HG03575 (cell line): ENCODE data around the gene CLIC4.

Experiments
- ATAC-seq: cut with Tn5 transposase; IDR thresholded peaks from one replicate; pipeline ENCODE4 v1.9.1; 2021; ENCODE audit not compliant: unreplicated experiment, insufficient number of reproducible peaks, low FRiP score; ENCODE audit errors: extremely low read depth

CLIC4 gene

GRCh38 chr1:24866211-24867083 is 121.2 kb downstream of the CLIC4 start:
- ATAC-seq, result no peak

GRCh38 chr1:24867084-24867870 is 122.0 kb downstream of the CLIC4 start:
- no peak for ATAC-seq

DNA sequence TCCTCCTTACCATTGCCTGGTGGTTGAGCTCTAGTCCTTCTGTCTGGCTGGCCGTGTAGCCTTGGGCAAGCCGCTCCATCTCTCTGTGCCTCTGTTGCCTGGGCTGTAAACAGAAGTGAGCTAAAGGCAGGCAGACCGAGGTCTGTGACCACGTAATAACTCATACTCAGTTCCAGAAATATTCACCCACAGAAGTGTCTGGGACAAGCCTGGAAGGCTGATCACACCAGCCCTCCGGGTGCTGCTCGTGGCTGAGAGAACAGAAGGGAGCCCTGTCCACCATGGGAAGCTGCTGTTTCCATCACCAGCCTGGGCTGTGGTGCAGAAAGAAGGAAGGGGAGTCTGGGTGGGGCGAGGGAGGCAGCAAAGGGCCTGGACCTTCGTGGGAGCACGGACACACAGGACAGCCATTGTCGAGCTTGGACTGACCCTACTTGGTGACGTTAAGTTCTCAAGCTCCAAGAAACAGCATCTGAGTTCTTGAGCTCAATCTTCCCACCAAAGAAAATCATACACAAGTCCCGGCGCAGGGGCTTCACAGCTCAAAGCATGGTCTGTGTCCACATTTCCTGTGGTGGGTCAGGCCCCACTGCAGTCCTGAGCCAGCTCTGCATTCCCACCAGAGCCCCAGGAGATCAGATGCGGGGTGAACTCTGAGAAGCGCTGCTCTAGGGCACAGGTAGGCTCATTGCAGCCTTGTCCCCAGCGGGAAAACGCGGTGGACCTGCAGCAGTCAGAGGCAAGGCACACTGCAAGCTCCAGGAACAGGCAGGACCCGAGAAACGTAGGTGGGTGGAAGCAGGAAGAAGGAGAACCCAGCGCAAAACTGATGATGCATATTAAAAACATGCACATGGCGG is 123.0 kb downstream of the CLIC4 start:
- ATAC-seq, result no peak

DNA sequence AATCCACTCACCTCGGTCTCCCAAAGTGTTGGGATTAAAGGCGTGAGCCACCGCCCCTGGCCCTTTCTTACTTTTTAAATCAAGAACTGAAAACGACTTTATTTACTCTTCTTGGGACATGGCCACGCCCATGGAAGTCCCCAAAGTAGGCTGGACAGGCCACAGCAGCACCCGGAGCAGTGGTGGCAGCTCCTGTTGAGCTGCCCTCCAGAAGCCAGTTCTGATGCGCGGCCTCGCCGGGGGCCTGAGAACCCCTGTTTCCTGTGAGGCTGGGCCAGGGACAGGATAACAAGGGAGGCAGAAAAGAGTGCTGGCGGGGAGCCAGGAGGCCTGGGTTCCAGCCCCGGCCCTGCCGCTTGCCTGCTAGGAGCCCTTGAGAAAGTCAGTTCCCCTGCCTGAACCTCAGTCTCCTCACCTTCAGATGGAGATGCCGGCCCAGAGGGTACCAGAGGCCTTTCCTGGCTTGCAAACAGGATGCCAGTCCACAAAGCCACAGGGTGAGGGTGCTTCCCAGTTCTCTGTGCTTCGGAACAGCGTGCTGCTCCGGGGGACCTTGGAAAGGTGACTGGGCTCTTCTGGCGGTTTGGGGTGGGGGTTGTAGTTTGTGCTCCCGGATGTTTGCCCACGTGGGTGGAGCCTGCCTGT is 125.4 kb downstream of the CLIC4 start:
- no peak for ATAC-seq

- no peak for ATAC-seq
Measured at GRCh38 chr1:24871306-24871901, 126.2 kb downstream of the CLIC4 start.

- no peak for ATAC-seq
Measured at GRCh38 chr1:24872061-24872850, 127.0 kb downstream of the CLIC4 start.

DNA sequence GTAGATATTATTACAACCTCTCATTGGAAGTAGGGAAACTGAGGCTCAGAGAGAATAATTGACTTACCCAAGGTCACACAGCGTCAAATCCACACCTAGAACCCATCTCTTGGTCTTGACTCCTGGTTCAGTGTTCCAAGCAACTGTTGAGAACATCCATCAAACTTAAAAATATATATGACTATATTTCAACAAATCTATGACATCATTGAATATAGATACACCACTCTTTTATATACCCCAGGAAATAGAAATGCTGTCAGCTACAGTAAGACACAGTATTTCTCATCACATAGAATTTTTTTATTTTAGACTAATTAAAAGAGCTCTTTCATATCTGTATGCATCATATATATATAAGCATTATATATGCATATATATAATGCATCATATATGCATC is 127.9 kb downstream of the CLIC4 start:
- ATAC-seq, result no peak

DNA sequence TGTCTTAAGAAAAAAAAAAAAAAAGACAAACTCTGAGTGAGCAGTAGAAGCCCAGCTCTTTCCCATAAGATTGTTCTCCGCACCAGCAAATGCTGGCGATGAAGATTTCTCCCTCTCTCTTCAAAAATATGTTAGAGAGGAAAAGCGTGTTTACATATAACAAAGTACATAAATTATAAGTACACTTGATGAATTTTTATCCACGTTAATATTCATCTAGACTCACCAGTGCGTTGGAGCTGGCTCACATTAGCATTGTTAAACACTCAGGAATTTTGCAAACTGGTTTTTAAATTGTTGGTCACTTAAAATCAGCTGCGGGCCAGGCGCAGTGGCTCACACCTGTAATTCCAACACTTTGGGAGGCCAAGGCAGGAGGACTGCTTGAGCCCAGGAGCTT is 128.8 kb downstream of the CLIC4 start:
- no peak for ATAC-seq

DNA sequence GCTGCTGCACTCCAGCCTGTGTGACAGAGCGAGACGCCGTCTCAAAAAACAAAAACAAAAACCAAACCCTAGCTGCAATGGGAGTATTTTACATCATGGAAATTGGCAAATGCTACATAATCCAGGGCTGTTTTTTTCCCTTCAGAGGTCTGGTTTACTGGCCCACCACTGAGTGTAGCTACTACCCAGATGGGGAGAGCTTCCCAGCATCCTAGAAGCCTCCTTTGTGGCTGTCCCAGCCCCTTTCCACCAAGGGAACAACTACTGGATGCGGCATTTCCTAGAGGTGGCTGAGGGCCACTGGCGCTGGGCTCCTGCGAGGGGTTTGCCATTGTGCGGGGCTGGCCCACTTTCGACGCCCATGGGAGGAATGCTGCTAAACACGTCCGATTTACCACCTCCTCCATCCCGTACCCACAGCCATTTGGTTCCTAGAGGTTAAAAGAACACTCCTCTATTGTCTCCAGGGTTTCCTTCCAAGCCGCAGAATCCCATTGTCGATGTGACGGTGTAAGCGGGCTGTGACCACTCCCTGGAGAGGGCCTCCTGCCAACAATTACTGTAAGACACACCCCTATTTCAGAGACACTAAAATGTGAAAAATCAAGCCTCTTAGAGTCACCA is 129.5 kb downstream of the CLIC4 start:
- no peak for ATAC-seq

DNA sequence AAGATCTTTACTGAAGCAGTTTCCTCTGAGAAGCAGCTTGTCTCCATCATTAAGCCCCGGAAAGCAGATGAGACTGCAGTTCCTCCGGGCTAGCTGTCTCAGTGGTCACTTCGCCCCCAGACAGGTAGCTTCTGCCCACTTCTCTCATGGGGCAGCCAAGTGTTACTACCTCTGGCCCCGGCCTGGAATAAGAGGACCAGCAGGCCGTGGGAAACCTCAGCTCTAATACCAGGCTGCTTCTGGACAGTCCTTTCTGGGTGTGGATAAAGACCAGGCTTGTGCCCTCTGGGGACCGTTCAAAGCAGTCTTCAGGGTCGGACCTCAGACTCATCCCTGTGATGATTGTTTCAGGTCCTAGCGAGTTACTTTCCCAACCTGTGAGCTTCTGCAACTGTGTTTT is 130.0 kb downstream of the CLIC4 start:
- ATAC-seq, result no peak

DNA sequence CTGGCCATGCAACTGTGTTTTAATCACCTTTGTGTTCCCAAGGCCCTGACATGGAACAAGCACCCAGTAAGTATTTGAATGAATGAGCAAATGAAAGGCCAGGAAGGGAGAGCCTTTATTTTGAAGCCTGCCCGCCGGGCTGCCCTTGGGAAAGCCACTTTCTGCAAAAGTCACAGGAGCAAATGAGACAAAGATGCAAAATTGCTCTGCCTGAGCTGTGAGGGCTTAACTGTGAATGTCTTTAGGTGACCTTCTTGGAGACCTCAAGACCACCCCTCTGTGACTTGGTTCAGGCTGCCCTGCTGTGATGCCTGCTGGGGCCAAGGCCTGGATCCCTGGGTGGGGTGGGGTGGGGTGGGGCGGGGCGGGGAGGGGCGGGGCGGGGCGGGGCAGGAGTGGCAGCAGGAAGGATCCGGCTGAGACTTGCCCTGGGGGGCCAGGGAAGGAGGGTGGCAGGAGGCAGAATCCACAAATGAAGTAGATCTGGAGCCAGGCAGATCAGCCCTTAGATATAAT is 130.8 kb downstream of the CLIC4 start:
- no peak for ATAC-seq

DNA sequence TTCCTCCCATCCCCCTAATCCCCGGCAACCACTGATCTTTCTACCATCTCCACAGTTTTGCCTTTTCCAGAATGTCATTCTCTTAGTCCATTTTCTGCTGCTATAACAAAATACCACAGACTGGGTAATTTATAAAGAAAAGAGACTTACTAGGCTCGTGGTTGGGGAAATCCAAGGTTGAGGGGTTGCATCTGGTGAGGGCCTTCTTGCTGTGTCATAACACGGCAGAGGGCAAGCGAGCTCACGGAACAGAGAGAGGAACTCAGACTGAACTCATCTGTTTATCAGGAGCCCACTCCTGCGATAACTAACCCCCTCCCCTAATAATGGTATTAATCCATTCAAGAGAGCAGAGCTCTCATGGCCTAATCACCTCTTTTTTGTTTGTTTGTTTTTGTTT is 132.8 kb downstream of the CLIC4 start:
- ATAC-seq, result no peak

GRCh38 chr1:24878775-24879742 is 133.8 kb downstream of the CLIC4 start:
- no peak for ATAC-seq

DNA sequence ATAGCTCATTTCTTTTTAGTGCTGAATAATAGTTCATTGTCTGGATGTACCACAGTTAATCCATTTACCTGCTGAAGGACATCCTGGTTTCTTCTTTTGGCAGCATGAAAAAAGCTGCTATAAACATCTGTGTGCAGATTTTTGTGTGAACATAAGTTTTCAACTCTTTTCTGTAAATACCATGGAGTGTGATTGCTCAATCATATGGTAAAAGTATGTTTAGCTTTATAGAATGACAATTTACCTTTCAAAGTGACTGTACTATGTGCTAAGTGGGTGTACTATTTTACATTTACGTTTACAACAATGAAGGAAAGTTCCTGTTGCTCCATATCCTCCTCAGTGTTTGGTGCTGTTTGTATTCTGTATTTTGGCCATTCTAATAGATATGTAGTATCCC is 135.8 kb downstream of the CLIC4 start:
- no peak for ATAC-seq

DNA sequence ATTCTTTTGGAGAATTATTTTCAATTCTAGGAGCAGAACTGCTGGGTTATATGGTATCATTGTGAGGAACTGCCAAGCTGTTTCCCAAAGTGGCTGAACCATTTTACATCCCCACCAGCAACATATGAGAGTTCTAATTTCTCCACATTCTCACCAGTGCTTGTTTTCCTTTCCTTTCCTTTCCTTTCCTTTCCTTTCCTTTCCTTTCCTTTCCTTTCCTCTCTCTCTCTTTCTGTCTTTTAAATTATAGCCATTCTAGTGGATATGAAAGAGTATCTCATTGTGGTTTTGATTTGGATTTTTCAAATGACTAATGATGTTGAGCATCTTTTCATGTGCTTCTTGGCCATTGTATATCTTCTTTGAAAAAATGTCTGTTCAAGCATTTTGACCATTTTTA is 139.5 kb downstream of the CLIC4 start:
- no peak for ATAC-seq

GRCh38 chr1:24886241-24886640 is 141.0 kb downstream of the CLIC4 start:
- no peak for ATAC-seq
